HepG2 (cell line): ENCODE results near the gene FHIT. TPM values are rescaled to one million over a fixed set of nuclear protein-coding genes. Genes with fewer than 3 reads are reported as not detected.

ENCODE experiments used
- ATF3 ChIP-seq: sonication (generic); formaldehyde crosslinking; IDR thresholded peaks from 2 replicates; pipeline ENCODE4 v1.4.0; 2020; ENCODE audit warnings: missing genetic modification reagents
- ELF3 ChIP-seq: IDR thresholded peaks from 2 replicates; pipeline ENCODE4 v1.6.1; 2016; ENCODE audit warnings: missing genetic modification reagents, missing compliant biosample characterization
- ELF4 ChIP-seq: sonication (generic); formaldehyde crosslinking; IDR thresholded peaks from 2 replicates; pipeline ENCODE4 v1.5.0; 2020; ENCODE audit warnings: missing genetic modification reagents, mild to moderate bottlenecking, moderate library complexity, borderline replicate concordance
- GABPB1 ChIP-seq: IDR thresholded peaks from 2 replicates; pipeline ENCODE4 v1.6.1; 2016; ENCODE audit warnings: mild to moderate bottlenecking, missing genetic modification reagents, moderate library complexity, missing compliant biosample characterization
- HINFP ChIP-seq: sonication (generic); formaldehyde crosslinking; IDR thresholded peaks from 2 replicates; pipeline ENCODE4 v1.4.0; 2020; ENCODE audit warnings: low read depth, mild to moderate bottlenecking, missing genetic modification reagents
- NAIF1 ChIP-seq: sonication (generic); formaldehyde crosslinking; IDR thresholded peaks from 2 replicates; pipeline ENCODE4 v1.5.0; 2020; ENCODE audit warnings: mild to moderate bottlenecking, missing genetic modification reagents, borderline replicate concordance
- NCOA1 ChIP-seq: sonication (generic); formaldehyde crosslinking; IDR thresholded peaks from 2 replicates; pipeline ENCODE4 v1.9.0; 2021; ENCODE audit warnings: missing genetic modification reagents
- NFAT5 ChIP-seq: sonication (generic); formaldehyde crosslinking; IDR thresholded peaks from 2 replicates; pipeline ENCODE4 v1.4.0; 2020; ENCODE audit warnings: missing genetic modification reagents
- NPAS2 ChIP-seq: sonication (generic); formaldehyde crosslinking; IDR thresholded peaks from 2 replicates; pipeline ENCODE4 v1.8.0; 2022; ENCODE audit warnings: mild to moderate bottlenecking, missing genetic modification reagents, borderline replicate concordance
- NR3C1 ChIP-seq: sonication (generic); formaldehyde crosslinking; IDR thresholded peaks from 2 replicates; pipeline ENCODE4 v1.4.0; 2020; ENCODE audit warnings: missing genetic modification reagents
- RNF219 ChIP-seq: sonication (generic); formaldehyde crosslinking; IDR thresholded peaks from 2 replicates; pipeline ENCODE4 v1.5.0; 2020; ENCODE audit warnings: mild to moderate bottlenecking, missing genetic modification reagents
- ZBTB25 ChIP-seq: IDR thresholded peaks from 2 replicates; pipeline ENCODE4 v1.6.1; 2018; ENCODE audit warnings: missing genetic modification reagents
- ZNF143 ChIP-seq: sonication (generic); formaldehyde crosslinking; IDR thresholded peaks from 2 replicates; pipeline ENCODE4 v1.4.0; 2020; ENCODE audit warnings: missing genetic modification reagents
- ZNF282 ChIP-seq: fragments of 450-650 bp; IDR thresholded peaks from 2 replicates; pipeline ENCODE4 v1.6.1; 2018; ENCODE audit not compliant: partially characterized antibody
- ZNF30 ChIP-seq: sonication (generic); formaldehyde crosslinking; IDR thresholded peaks from 2 replicates; pipeline ENCODE4 v1.5.0; 2020; ENCODE audit warnings: mild to moderate bottlenecking, missing genetic modification reagents
- ZNF343 ChIP-seq: sonication (generic); formaldehyde crosslinking; IDR thresholded peaks from 2 replicates; pipeline ENCODE4 v1.4.0; 2020; ENCODE audit warnings: mild to moderate bottlenecking, missing genetic modification reagents
- ZNF614 ChIP-seq: IDR thresholded peaks from 2 replicates; pipeline ENCODE4 v1.6.1; 2018; ENCODE audit warnings: missing biosample characterization, missing genetic modification reagents, inconsistent platforms, borderline replicate concordance
- ZNF749 ChIP-seq: sonication (generic); formaldehyde crosslinking; IDR thresholded peaks from 2 replicates; pipeline ENCODE4 v1.8.0; 2022; ENCODE audit warnings: mild to moderate bottlenecking, missing genetic modification reagents, moderate library complexity, borderline replicate concordance
- ZNF766 ChIP-seq: sonication (generic); formaldehyde crosslinking; IDR thresholded peaks from 2 replicates; pipeline ENCODE4 v1.5.0; 2020; ENCODE audit warnings: missing genetic modification reagents, borderline replicate concordance
- ZSCAN22 ChIP-seq: sonication (generic); formaldehyde crosslinking; IDR thresholded peaks from 2 replicates; pipeline ENCODE4 v1.4.0; 2020; ENCODE audit warnings: mild to moderate bottlenecking, missing genetic modification reagents
- polyA plus RNA-seq, 8 experiments: library from polyadenylated mRNA; depleted of rRNA in 3 of 8; stranded (reverse) in 7 of 8; unstranded in 1 of 8; fragments of >200 nt; fragmentation: Illumina TruSeq in 4 of 8; extraction: Trizol in 4 of 8; gene quantifications; 2 replicates each; pipeline versions ENCODE4 v1.2.1 to v1.2.3, GENCODE V29; 2011 to 2016; ENCODE audit warnings: low read depth in 4 of 8, missing spikeins in 1 of 8, mixed read lengths in 1 of 8; ENCODE audit not compliant: insufficient read depth in 1 of 8
- total RNA-seq, 5 experiments: library from RNA; depleted of rRNA; stranded (reverse); fragments of >200 nt; fragmentation: Illumina TruSeq; extraction: Trizol; gene quantifications; 2 replicates each; pipeline ENCODE4 v1.2.3, GENCODE V29; 2016; ENCODE audit warnings: low read depth in 1 of 5

The FHIT gene
- total and polyA plus RNA-seq, 2 of the 13 experiments (the other 11 are each of a cell fraction or from before 2014, with no cell fraction given), result 4.0 to 4.6 TPM

- 0 out of 2 replicates have a peak, but pooled peaks have one; percentile 53 for TF ChIP-seq RNF219
- no peak for TF ChIP-seq NPAS2 (CRISPR knock-in tag)
- no peak for TF ChIP-seq ZNF343
- TF ChIP-seq ZNF143 (CRISPR knock-in tag), result no peak
- TF ChIP-seq ZNF30 (CRISPR knock-in tag), result no peak
- no peak for TF ChIP-seq NCOA1 (CRISPR knock-in tag)
- TF ChIP-seq ZNF282, result no peak
- TF ChIP-seq NFAT5 (CRISPR knock-in tag), result no peak
- TF ChIP-seq ZNF614, result peak; percentile 45; the same call in 1 of the 2 replicates
- TF ChIP-seq ELF4 (CRISPR knock-in tag), result no peak
- TF ChIP-seq NR3C1 (CRISPR knock-in tag), result no peak
- TF ChIP-seq ZNF766, result no peak
- TF ChIP-seq ZSCAN22 (CRISPR knock-in tag), result no peak
- no peak for TF ChIP-seq NAIF1 (CRISPR knock-in tag)
- TF ChIP-seq GABPB1, result no peak; the same call in 1 of the 2 replicates
- TF ChIP-seq HINFP (CRISPR knock-in tag), result no peak
- no peak for TF ChIP-seq ZBTB25 (CRISPR knock-in tag)
- TF ChIP-seq ATF3, result no peak
- no peak for TF ChIP-seq ELF3 (CRISPR knock-in tag)
- no peak for TF ChIP-seq ZNF749 (CRISPR knock-in tag)
These were observed 1452.7 kb downstream of the FHIT start (continued) for GRCh38 chr3:59798372-59799086.
